HUDEP-2 (cell line): ENCODE results near the gene CCDC92.
"Not testable (repeated sequence)": the region's sequence is repeated elsewhere in the genome, so short reads cannot be mapped to it uniquely, and the experiment has no call there.

Experiments
- DNase-seq, 76 experiments: peaks; one replicate each; lab custom pipeline; 2025; ENCODE audit not compliant: unreplicated experiment in 76 of 76; lab: John Stamatoyannopoulos, UW

The CCDC92 gene

GRCh38 chr12:123950476-123951349 lies 21.9 kb downstream of the CCDC92 start:
- DNase-seq: no peak

GRCh38 chr12:123949770-123950165 lies 22.9 kb downstream of the CCDC92 start:
- no peak for DNase-seq

GRCh38 chr12:123948796-123949769 lies 23.5 kb downstream of the CCDC92 start:
- no peak for DNase-seq

- DNase-seq: no peak
Measured at GRCh38 chr12:123948401-123948795, 24.2 kb downstream of the CCDC92 start.

GRCh38 chr12:123947531-123947930 lies 25.1 kb downstream of the CCDC92 start:
- not testable (repeated sequence) for DNase-seq

GRCh38 chr12:123946516-123947505 lies 25.8 kb downstream of the CCDC92 start:
- not testable (repeated sequence) for DNase-seq

- no peak for DNase-seq
Measured at GRCh38 chr12:123946152-123946515, 26.5 kb downstream of the CCDC92 start.

- DNase-seq: no peak
Measured at GRCh38 chr12:123945287-123946151, 27.1 kb downstream of the CCDC92 start.

GRCh38 chr12:123944696-123945095 lies 27.9 kb downstream of the CCDC92 start:
- DNase-seq: no peak

GRCh38 chr12:123943816-123944215 lies 28.8 kb downstream of the CCDC92 start:
- DNase-seq: no peak

- no peak for DNase-seq
Measured at GRCh38 chr12:123942911-123943648, 29.6 kb downstream of the CCDC92 start.

- DNase-seq: no peak
Measured at GRCh38 chr12:123942238-123942653, 30.4 kb downstream of the CCDC92 start.

- DNase-seq: no peak
Measured at GRCh38 chr12:123941624-123942237, 30.9 kb downstream of the CCDC92 start.

- DNase-seq: no peak
Measured at GRCh38 chr12:123941000-123941399, 31.6 kb downstream of the CCDC92 start.

- no peak for DNase-seq
Measured at GRCh38 chr12:123940627-123940966, 32.0 kb downstream of the CCDC92 start.

GRCh38 chr12:123939716-123940626 lies 32.7 kb downstream of the CCDC92 start:
- DNase-seq: no peak
